T-cell (primary cell): ENCODE results near the gene ACVR1B. TPM values are rescaled to one million over a fixed set of nuclear protein-coding genes. Genes with fewer than 3 reads are reported as not detected.

ENCODE experiments used
- ATAC-seq, 4 experiments: fragments of 200-7000 bp in 3 of 4; fragments of 150-1000 bp in 1 of 4; cut with Tn5 transposase; replicated peaks in 1 of 4; 1 replicate in 3 of 4; 2 replicates in 1 of 4; pipeline ENCODE4 v1.10.0; 2021; ENCODE audit warnings: moderate library complexity in 3 of 4, mild to moderate bottlenecking in 2 of 4, moderate number of reproducible peaks in 1 of 4
- CTCF ChIA-PET, 2 donors: fragments of 300-600 bp; sonication (Branson Sonifier 250); formaldehyde crosslinking; loops; one replicate each; lab custom pipeline; 2022; ENCODE audit warnings: antibody characterized with exemption in 2 of 2; lab: Charles Lee
- POLR2A ChIA-PET, 2 donors: fragments of 300-600 bp; sonication (Branson Sonifier 250); formaldehyde crosslinking; loops; one replicate each; lab custom pipeline; 2022; ENCODE audit warnings: antibody characterized with exemption in 2 of 2; lab: Charles Lee
- DNase-seq, 35 experiments: peaks; one replicate each; pipeline versions ENCODE4 v3.0.0 to v3.0.0-alpha.2; 2013 to 2023
- H3K27ac ChIP-seq: one replicate; pipeline ENCODE4 v1.5.1; 2013; ENCODE audit warnings: low read length
- H3K27me3 ChIP-seq, 2 experiments: replicated peaks in 1 of 2; 1 replicate in 1 of 2; 2 replicates in 1 of 2; pipeline versions ENCODE4 v1.6.1 to v1.7.0; 2013; ENCODE audit warnings: low read length in 1 of 2, mixed read lengths in 1 of 2; ENCODE audit not compliant: control insufficient read depth in 2 of 2, insufficient read depth in 2 of 2; ENCODE audit errors: extremely low read depth in 1 of 2
- H3K36me3 ChIP-seq, 2 donors: 1 replicate in 1 of 2; 2 replicates in 1 of 2; pipeline versions ENCODE4 v1.6.1 to v1.7.0; 2013; ENCODE audit warnings: low read length in 1 of 2; ENCODE audit not compliant: control insufficient read depth in 2 of 2, insufficient read depth in 1 of 2; ENCODE audit errors: extremely low read depth in 1 of 2
- H3K4me1 ChIP-seq, 2 experiments: 1 replicate in 1 of 2; 2 replicates in 1 of 2; pipeline versions ENCODE4 v1.6.1 to v1.7.0; 2013; ENCODE audit warnings: low read length in 2 of 2, mixed read lengths in 1 of 2; ENCODE audit not compliant: insufficient read depth in 2 of 2, control insufficient read depth in 1 of 2; ENCODE audit errors: extremely low read depth in 1 of 2
- H3K4me3 ChIP-seq, 2 donors: 1 replicate in 1 of 2; 2 replicates in 1 of 2; pipeline versions ENCODE4 v1.5.1 to v1.7.0; 2013; ENCODE audit warnings: mild to moderate bottlenecking in 2 of 2, low read length in 1 of 2, moderate library complexity in 1 of 2; ENCODE audit not compliant: control insufficient read depth in 1 of 2; ENCODE audit errors: extremely low read depth in 1 of 2
- H3K9me3 ChIP-seq: 2 replicates; pipeline ENCODE4 v1.7.0; 2013
- H3K27ac Mint-ChIP-seq, 2 donors: one replicate each; pipeline ENCODE4 v1.8.0; 2020 to 2021; ENCODE audit warnings: mild to moderate bottlenecking in 2 of 2, mixed read lengths in 2 of 2
- H3K27me3 Mint-ChIP-seq, 2 donors: one replicate each; pipeline ENCODE4 v1.8.0; 2021 to 2022; ENCODE audit warnings: mixed read lengths in 2 of 2
- H3K36me3 Mint-ChIP-seq: one replicate; pipeline ENCODE4 v1.8.0; 2021; ENCODE audit warnings: mixed read lengths
- H3K4me1 Mint-ChIP-seq, 3 donors: one replicate each; pipeline ENCODE4 v1.8.0; 2020 to 2022; ENCODE audit warnings: mixed read lengths in 3 of 3, mild to moderate bottlenecking in 1 of 3
- H3K4me3 Mint-ChIP-seq, 3 donors: one replicate each; pipeline ENCODE4 v1.8.0; 2020 to 2022; ENCODE audit warnings: mild to moderate bottlenecking in 3 of 3, mixed read lengths in 3 of 3, moderate library complexity in 3 of 3
- H3K9me3 Mint-ChIP-seq, 3 donors: one replicate each; pipeline ENCODE4 v1.8.0; 2020 to 2022; ENCODE audit warnings: mixed read lengths in 3 of 3
- WGBS: methylation state at CpG from one replicate; pipeline ENCODE4 v1.1.5; 2013; ENCODE audit warnings: missing lambda C conversion rate; ENCODE audit not compliant: insufficient coverage; 5-methylcytosine and 5-hydroxymethylcytosine counted together
- total RNA-seq, 35 experiments: library from RNA in 6 of 35; stranded (reverse) in 6 of 35; fragments of 120-200 nt in 1 of 35; gene quantifications; one replicate each; pipeline versions ENCODE4 v1.2.1 to v1.2.4 and lab custom pipeline; 2013 to 2026

Gene ACVR1B
- total RNA-seq, 5 donors from 2014 or later (not counting 1 experiment from before 2014, with no cell fraction given): 9.0 to 12.6 (median 11.8) TPM

GRCh38 chr12:51994539-51994820, 43.0 kb downstream of the ACVR1B start:
- no peak overlapping the region for H3K27ac Mint-ChIP-seq
- no peaks in the 10 kb centered on the region for H3K9me3 Mint-ChIP-seq
- H3K4me3 Mint-ChIP-seq: no peak overlapping the region
- Histone ChIP-seq H3K36me3 (peaks cover 12 to 21% of the 10 kb centered on the region in 2 donors), H3K27me3 (no peaks in the 10 kb centered on the region), H3K9me3 (no peaks in the 10 kb centered on the region), H3K4me3 (no peak overlapping the region), H3K4me1 (peaks cover 0 to 3% of the 10 kb centered on the region in 2 experiments), H3K27ac (no peak overlapping the region)
- ATAC-seq: no peak
- 98% methylated on average over 4 of the region's 17 CpGs for WGBS
- H3K36me3 Mint-ChIP-seq: peaks cover 10% of the 10 kb centered on the region
- peaks cover 0 to 14% (median 5%) of the 10 kb centered on the region in 3 donors for H3K4me1 Mint-ChIP-seq
- no peaks in the 10 kb centered on the region for H3K27me3 Mint-ChIP-seq
- ChIA-PET CTCF (interaction anchor here (0.6 to 3.7 kb wide), 5 partner anchors 10 to 31 kb away, joined by 8 to 53 read pairs (median 12); no protein-coding TSS in a partner anchor), POLR2A (interaction anchor here in 1 of 2 donors (0.7 kb wide), 1 partner anchor 18 kb away, joined by 10 read pairs; no protein-coding TSS in a partner anchor)
- DNase-seq: no peak

DNA sequence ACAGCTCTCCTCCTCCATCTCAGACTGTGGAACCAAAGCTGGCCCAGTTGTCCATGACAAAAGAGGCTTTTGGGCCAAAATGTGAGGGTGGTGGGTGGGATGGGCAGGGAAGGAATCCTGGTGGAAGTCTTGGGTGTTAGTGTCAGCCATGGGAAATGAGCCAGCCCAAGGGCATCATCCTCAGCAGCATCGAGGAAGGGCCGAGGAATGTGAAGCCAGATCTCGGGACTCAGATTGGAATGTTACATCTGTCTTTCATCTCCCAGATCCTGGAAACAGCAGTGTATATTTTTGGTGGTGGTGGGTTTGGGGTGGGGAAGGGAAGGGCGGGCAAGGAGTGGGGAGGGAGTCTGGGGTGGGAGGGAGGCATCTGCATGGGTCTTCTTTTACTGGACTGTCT, 43.5 kb downstream of the ACVR1B start:
- no peaks in the 10 kb centered on the region for H3K9me3 ChIP-seq
- peaks cover 0 to 3% of the 10 kb centered on the region in 2 experiments for H3K4me1 ChIP-seq
- peaks cover 8 to 21% of the 10 kb centered on the region in 2 donors for H3K36me3 ChIP-seq
- H3K4me3 ChIP-seq: no peak overlapping the region
- Mint-ChIP-seq H3K9me3 (no peaks in the 10 kb centered on the region), H3K27ac (no peak overlapping the region), H3K36me3 (peaks cover 10% of the 10 kb centered on the region), H3K4me3 (no peak overlapping the region), H3K4me1 (peaks cover 0 to 16% (median 5%) of the 10 kb centered on the region in 3 donors), H3K27me3 (no peaks in the 10 kb centered on the region)
- no peak for DNase-seq
- no peaks in the 10 kb centered on the region for H3K27me3 ChIP-seq
- no peak overlapping the region for H3K27ac ChIP-seq
- ChIA-PET CTCF (interaction anchor here (0.6 to 3.7 kb wide), 4 partner anchors 9 to 31 kb away, joined by 3 to 31 read pairs (median 8); no protein-coding TSS in a partner anchor), POLR2A (interaction anchor here in 1 of 2 donors (0.7 kb wide), 1 partner anchor 17 kb away, joined by 10 read pairs; no protein-coding TSS in a partner anchor)
- ATAC-seq: no peak
- WGBS: 93% methylated on average over 4 of the region's 4 CpGs

GRCh38 chr12:51997136-51997535, 45.6 kb downstream of the ACVR1B start:
- ChIA-PET POLR2A (no interaction called here), CTCF (interaction anchor here in 1 of 2 donors (1.9 kb wide), 1 partner anchor 28 kb away, joined by 5 read pairs; no protein-coding TSS in a partner anchor)
- no peak for DNase-seq
- H3K27me3 ChIP-seq: no peaks in the 10 kb centered on the region
- H3K4me3 ChIP-seq: no peak overlapping the region
- Mint-ChIP-seq H3K27me3 (no peaks in the 10 kb centered on the region), H3K27ac (no peak overlapping the region), H3K4me3 (no peak overlapping the region), H3K36me3 (peaks cover 10% of the 10 kb centered on the region), H3K9me3 (no peaks in the 10 kb centered on the region), H3K4me1 (peaks cover 0 to 15% (median 5%) of the 10 kb centered on the region in 3 donors)
- no peak overlapping the region for H3K27ac ChIP-seq
- peaks cover 5 to 20% of the 10 kb centered on the region in 2 donors for H3K36me3 ChIP-seq
- H3K4me1 ChIP-seq: peaks cover 0 to 3% of the 10 kb centered on the region in 2 experiments
- no peaks in the 10 kb centered on the region for H3K9me3 ChIP-seq
- ATAC-seq: no peak
- WGBS: 77% methylated on average over 2 of the region's 5 CpGs

- no peak overlapping the region for H3K27ac Mint-ChIP-seq
- POLR2A ChIA-PET: no interaction called here
- Histone ChIP-seq H3K27me3 (peaks cover 0 to 27% of the 10 kb centered on the region in 2 experiments), H3K4me1 (peaks cover 3 to 23% of the 10 kb centered on the region in 2 experiments), H3K27ac (no peak overlapping the region), H3K4me3 (no peak overlapping the region), H3K36me3 (no peaks in the 10 kb centered on the region), H3K9me3 (no peaks in the 10 kb centered on the region)
- H3K9me3 Mint-ChIP-seq: no peaks in the 10 kb centered on the region
- ATAC-seq (no peak), DNase-seq (no peak)
- H3K4me1 Mint-ChIP-seq: peaks cover 10 to 22% (median 16%) of the 10 kb centered on the region in 3 donors
- H3K4me3 Mint-ChIP-seq: no peak overlapping the region
- H3K27me3 Mint-ChIP-seq: no peaks in the 10 kb centered on the region
- CTCF ChIA-PET: interaction anchor here (0.6 to 2.4 kb wide), 11 partner anchors 9 to 58 kb away, joined by 3 to 14 read pairs (median 7); no protein-coding TSS in a partner anchor
- no peaks in the 10 kb centered on the region for H3K36me3 Mint-ChIP-seq
- WGBS: 80% methylated on average over 6 of the region's 8 CpGs
These were observed 51.6 kb downstream of the ACVR1B start for GRCh38 chr12:52003016-52003550.

- DNase-seq (no peak), ATAC-seq (no peak)
- H3K36me3 Mint-ChIP-seq: no peaks in the 10 kb centered on the region
- ChIA-PET CTCF (interaction anchor here (0.9 to 2.4 kb wide), 10 partner anchors 10 to 25 kb away, joined by 3 to 14 read pairs (median 8); no protein-coding TSS in a partner anchor), POLR2A (no interaction called here)
- Histone ChIP-seq H3K4me3 (no peak overlapping the region), H3K9me3 (no peaks in the 10 kb centered on the region), H3K27ac (no peak overlapping the region), H3K4me1 (peaks cover 3 to 28% of the 10 kb centered on the region in 2 experiments), H3K27me3 (peaks cover 0 to 28% of the 10 kb centered on the region in 2 experiments), H3K36me3 (no peaks in the 10 kb centered on the region)
- H3K4me3 Mint-ChIP-seq: no peak overlapping the region
- WGBS: 67% methylated on average over 5 of the region's 6 CpGs
- H3K9me3 Mint-ChIP-seq: no peaks in the 10 kb centered on the region
- no peaks in the 10 kb centered on the region for H3K27me3 Mint-ChIP-seq
- H3K27ac Mint-ChIP-seq: no peak overlapping the region
- H3K4me1 Mint-ChIP-seq: peaks cover 15 to 27% (median 21%) of the 10 kb centered on the region in 3 donors
These were observed 52.1 kb downstream of the ACVR1B start for GRCh38 chr12:52003591-52003990.

DNA sequence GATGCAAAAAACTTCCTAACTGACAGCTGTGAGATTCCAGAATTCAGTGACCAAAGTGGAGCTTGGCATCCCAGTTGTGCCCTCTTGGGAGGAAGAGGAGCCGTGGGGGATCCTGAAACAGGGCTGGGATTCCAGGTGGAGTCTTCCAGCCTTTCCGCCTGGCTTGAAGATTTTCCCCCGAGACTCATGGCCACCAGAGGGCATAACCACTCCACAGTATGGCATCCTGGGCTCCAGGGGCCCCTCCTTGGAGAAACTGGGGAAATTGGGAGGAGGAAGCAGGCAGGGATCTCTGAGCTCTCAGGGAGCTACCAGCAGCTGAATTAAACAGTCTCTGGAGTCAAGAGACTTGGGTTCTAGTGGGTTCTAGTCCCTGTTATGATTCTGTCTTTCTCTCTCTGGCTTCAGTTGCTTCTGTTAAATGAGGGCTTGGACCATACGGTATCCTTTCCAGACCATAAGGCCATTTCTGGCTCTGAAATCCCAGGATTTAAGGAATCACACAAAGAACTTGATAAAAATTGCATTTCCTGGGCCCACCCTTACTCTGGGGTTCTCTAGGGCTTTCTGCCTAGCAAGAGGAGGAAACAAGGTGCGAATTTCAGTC, 52.6 kb downstream of the ACVR1B start:
- ChIA-PET POLR2A (no interaction called here), CTCF (interaction anchor here (1.2 to 2.4 kb wide), 9 partner anchors 10 to 26 kb away, joined by 3 to 14 read pairs (median 8); no protein-coding TSS in a partner anchor)
- Mint-ChIP-seq H3K27ac (peak overlapping the region; percentile 39 to 43), H3K9me3 (no peaks in the 10 kb centered on the region), H3K4me3 (no peak overlapping the region), H3K27me3 (no peaks in the 10 kb centered on the region), H3K4me1 (peaks cover 16 to 32% (median 24%) of the 10 kb centered on the region in 3 donors), H3K36me3 (no peaks in the 10 kb centered on the region)
- ATAC-seq (no peak), DNase-seq (peak in 1 of 35 experiments; percentile 41)
- no peaks in the 10 kb centered on the region for H3K36me3 ChIP-seq
- whole genome bisulfite sequencing: 90% methylated on average over 2 of the region's 5 CpGs
- H3K9me3 ChIP-seq: no peaks in the 10 kb centered on the region
- H3K4me3 ChIP-seq: no peak overlapping the region
- H3K27me3 ChIP-seq: peaks cover 0 to 28% of the 10 kb centered on the region in 2 experiments
- peaks cover 3 to 33% of the 10 kb centered on the region in 2 experiments for H3K4me1 ChIP-seq
- H3K27ac ChIP-seq: no peak overlapping the region
